HTERT RPE-1 (cell line): ENCODE results near the gene C2CD4D.
"Not testable (repeated sequence)": the region's sequence is repeated elsewhere in the genome, so short reads cannot be mapped to it uniquely, and the experiment has no call there.

Experiments used
- in situ Hi-C: fragments of 300-500 bp; cut with MboI; formaldehyde crosslinking; loops from 4 replicates; pipeline ENCODE4 v1.14.3; 2020; ENCODE audit warnings: low sequenced_read_pairs

The C2CD4D gene

DNA sequence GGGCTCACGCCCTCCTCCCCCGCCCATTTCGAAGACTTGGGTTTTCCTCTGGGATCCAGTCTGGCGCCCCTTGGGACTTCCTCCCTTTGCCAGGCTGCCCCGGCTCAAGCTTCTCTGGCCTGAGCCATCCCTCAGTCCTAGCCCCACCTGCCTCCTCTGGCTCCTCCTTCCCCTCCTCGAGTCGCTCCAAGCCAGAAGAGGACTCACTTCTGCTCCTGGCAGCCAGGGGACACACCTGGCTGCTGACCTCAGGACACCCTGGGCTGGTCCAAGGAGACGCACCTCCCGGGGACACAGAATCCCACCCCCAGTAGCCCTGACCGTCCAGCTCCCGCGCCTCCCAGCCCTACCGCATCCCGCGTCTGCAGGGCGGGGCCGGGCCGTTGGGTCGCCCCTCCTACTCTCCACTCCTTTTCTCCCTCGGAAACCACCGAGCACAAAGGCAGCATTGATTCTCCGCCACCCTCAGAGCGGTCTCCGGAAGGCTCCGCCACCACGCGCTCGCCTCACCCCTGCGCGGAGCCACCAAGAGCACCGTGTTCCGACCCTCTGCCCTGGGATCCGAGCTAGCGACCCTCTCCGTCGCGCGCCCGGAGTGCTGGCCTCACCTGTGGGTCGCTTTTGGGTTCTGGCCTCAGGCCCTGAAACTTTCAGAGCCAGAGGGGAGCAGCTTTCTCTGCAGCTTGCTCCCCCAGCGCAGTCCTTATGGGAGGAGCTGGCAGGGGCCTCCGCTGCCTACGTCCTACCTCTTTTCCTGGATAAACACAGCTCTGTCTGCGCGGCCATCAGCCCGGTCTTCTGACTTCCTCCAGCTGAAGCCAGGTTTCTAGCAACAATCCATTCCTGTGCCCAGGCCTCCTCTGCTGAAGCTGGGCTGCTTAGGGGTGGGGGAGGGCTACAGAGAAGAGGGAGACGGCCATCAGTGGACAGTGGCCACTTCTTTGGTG lies at the start of gene C2CD4D:
TSS of gene C2CD4D (minus strand) at position 364 of the 947 bp plus-strand sequence. CDS start 831 bp downstream, outside the sequence.
- in situ Hi-C loops: no loop called here

- in situ Hi-C loops: loop anchor here (25.0 kb wide), 1 partner anchor 98 kb away; the partner anchor contains the start of gene S100A10
These were observed 49.5 kb upstream of the C2CD4D start for GRCh38 chr1:151888972-151889570.

DNA sequence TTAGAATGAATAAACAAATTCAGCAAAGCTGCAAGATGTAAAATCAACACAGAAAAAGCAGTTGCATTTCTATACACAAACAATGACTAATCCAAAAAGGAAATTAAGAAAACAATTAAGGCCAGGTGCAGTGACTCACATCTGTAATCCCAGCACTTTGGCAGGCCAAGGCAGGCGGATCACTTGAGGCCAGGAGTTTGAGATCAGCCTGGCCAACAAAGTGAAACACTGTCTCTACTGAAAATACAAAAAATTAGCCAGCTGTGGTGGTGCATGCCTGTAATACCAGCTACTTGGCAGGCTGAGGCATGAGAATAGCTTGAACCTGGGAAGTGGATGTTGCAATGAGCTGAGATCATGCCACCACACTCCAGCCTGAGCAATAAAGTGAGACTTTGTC lies 47.4 kb upstream of the C2CD4D start:
- in situ Hi-C loops: loop anchor here (25.0 kb wide), 1 partner anchor 100 kb away; the partner anchor contains the start of gene S100A10

- in situ Hi-C loops: loop anchor here (25.0 kb wide), 1 partner anchor 102 kb away; the partner anchor contains the start of gene S100A10
These were observed 45.9 kb upstream of the C2CD4D start for GRCh38 chr1:151885479-151885878.

- in situ Hi-C loops: loop anchor here (25.0 kb wide), 1 partner anchor 102 kb away; the partner anchor contains the start of gene S100A10
These were observed 45.3 kb upstream of the C2CD4D start for GRCh38 chr1:151884879-151885278.

GRCh38 chr1:151884445-151884844 lies 44.8 kb upstream of the C2CD4D start:
- in situ Hi-C loops: loop anchor here (25.0 kb wide), 1 partner anchor 103 kb away; the partner anchor contains the start of gene S100A10

- in situ Hi-C loops: loop anchor here (25.0 kb wide), 1 partner anchor 103 kb away; the partner anchor contains the start of gene S100A10
These were observed 44.3 kb upstream of the C2CD4D start for GRCh38 chr1:151883898-151884297.

DNA sequence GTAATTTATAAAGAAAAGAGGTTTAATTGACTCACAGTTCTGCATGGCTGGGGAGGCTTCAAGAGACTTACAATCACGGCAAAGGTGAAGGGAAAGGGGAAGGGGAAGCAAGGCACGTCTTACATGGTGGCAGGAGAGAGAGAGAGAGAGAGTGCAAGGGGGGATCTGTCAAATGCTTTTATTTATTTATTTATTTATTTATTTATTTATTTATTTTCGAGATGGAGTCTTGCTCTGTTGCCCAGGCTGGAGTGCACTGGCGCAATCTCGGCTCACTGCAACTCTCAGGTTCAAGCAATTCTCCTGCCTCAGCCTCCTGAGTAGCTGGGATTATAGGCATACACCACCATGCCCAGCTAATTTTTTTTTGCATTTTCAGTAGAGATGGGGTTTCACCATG lies 43.3 kb upstream of the C2CD4D start:
- in situ Hi-C loops: loop anchor here (25.0 kb wide), 1 partner anchor 104 kb away; the partner anchor contains the start of gene S100A10

GRCh38 chr1:151882466-151882865 lies 42.8 kb upstream of the C2CD4D start:
- in situ Hi-C loops: loop anchor here (25.0 kb wide), 1 partner anchor 105 kb away; the partner anchor contains the start of gene S100A10

DNA sequence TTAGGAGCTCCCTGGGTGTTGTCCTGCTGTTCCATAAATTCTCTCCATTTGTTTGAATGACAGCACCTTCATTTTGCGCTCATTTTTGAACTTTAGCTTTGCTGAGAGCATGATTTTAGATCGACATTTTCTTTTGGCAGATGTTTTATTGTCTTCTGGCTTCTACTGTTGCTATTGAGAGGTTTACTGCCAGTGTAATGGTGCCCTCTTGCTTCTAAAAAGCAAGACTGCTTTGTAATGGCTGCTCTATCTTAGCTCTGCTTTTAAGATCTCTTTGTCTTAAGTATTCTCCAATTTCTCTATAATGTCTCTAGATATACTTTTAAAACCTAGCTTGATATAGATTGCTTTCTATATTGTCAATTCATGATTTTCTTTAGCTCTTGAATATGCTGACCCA lies 41.9 kb upstream of the C2CD4D start:
- in situ Hi-C loops: loop anchor here (25.0 kb wide), 1 partner anchor 106 kb away; the partner anchor contains the start of gene S100A10

- in situ Hi-C loops: loop anchor here (25.0 kb wide), 1 partner anchor 112 kb away; the partner anchor contains the start of gene S100A10
These were observed 35.9 kb upstream of the C2CD4D start for GRCh38 chr1:151875419-151876097.

- in situ Hi-C loops: not testable (repeated sequence)
These were observed 33.2 kb upstream of the C2CD4D start for GRCh38 chr1:151872776-151873175.

GRCh38 chr1:151871284-151872030 lies 31.8 kb upstream of the C2CD4D start:
- in situ Hi-C loops: no loop called here

GRCh38 chr1:151868486-151868885 lies 28.9 kb upstream of the C2CD4D start:
- in situ Hi-C loops: no loop called here

GRCh38 chr1:151867765-151868411 lies 28.3 kb upstream of the C2CD4D start:
- in situ Hi-C loops: no loop called here

DNA sequence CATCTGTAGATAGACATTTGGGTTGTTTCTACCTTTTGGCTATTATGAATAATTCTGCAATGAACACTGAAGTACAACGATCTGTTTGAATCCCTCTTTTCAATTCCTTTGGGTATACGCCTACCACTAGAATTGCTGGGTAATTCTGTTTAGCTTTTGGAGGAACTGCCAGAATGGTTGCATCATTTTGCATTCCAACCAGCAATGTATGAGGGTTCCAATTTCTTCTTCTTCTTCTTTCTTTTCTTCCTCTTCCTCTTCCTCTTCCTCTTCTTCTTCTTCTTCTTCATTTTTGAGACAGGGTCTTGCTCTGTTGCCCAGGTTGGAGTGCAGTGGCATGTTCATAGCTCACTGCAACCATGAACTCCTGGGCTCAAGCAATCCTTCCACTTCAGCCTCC lies 27.7 kb upstream of the C2CD4D start:
- in situ Hi-C loops: no loop called here

- in situ Hi-C loops: no loop called here
These were observed 24.8 kb upstream of the C2CD4D start for GRCh38 chr1:151864411-151864810.

GRCh38 chr1:151862604-151863003 lies 23.0 kb upstream of the C2CD4D start:
- in situ Hi-C loops: no loop called here

GRCh38 chr1:151860504-151861187 lies 21.0 kb upstream of the C2CD4D start:
- in situ Hi-C loops: no loop called here
